Uterus (tissue), 4 donors: ENCODE results near the gene ADGRE1. TPM values are rescaled to one million over a fixed set of nuclear protein-coding genes. Genes with fewer than 3 reads are reported as not detected.

Experiments used
- DNase-seq, 2 donors: peaks; one replicate each; pipeline ENCODE4 v3.0.0-alpha.2; 2019 to 2020
- H3K27ac ChIP-seq, 2 donors: fragments of 200-600 bp; sonication (generic); 1 replicate in 1 of 2; 2 replicates in 1 of 2; pipeline ENCODE4 v1.5.1; 2016 to 2018
- H3K27me3 ChIP-seq, 2 donors: fragments of 200-600 bp; sonication (generic); one replicate each; pipeline ENCODE4 v1.5.1; 2018 to 2019; ENCODE audit warnings: control low read depth in 1 of 2
- H3K36me3 ChIP-seq, 2 donors: fragments of 200-600 bp; sonication (generic); one replicate each; pipeline ENCODE4 v1.5.1; 2019; ENCODE audit warnings: control low read depth in 1 of 2
- H3K4me1 ChIP-seq, 2 donors: fragments of 200-600 bp; sonication (generic); one replicate each; pipeline ENCODE4 v1.5.1; 2018 to 2019; ENCODE audit warnings: control low read depth in 1 of 2
- H3K4me3 ChIP-seq, 2 donors: fragments of 200-600 bp; sonication (generic); 1 replicate in 1 of 2; 2 replicates in 1 of 2; pipeline ENCODE4 v1.5.1; 2018 to 2019; ENCODE audit warnings: mild to moderate bottlenecking in 1 of 2
- H3K9me3 ChIP-seq, 2 donors: fragments of 200-600 bp; sonication (generic); one replicate each; pipeline ENCODE4 v1.5.1; 2019; ENCODE audit warnings: control low read depth in 1 of 2
- POLR2A ChIP-seq, 2 donors: fragments of 450-650 bp; IDR thresholded peaks; one replicate each; pipeline ENCODE4 v1.6.1; 2016; ENCODE audit warnings: antibody characterized with exemption in 2 of 2, mild to moderate bottlenecking in 1 of 2, moderate library complexity in 1 of 2
- intact Hi-C: fragments of 100-400 bp; cut with DNase I; formaldehyde crosslinking; loops from one replicate; pipeline ENCODE4 v1.15.1; 2023; ENCODE audit warnings: low total_unique reads
- total RNA-seq, 4 donors: library from RNA; depleted of rRNA in 3 of 4; stranded (reverse); fragments of >200 nt in 3 of 4; gene quantifications; one replicate each; pipeline versions ENCODE4 v1.1.0 to v1.2.4, GENCODE V29; 2014 to 2023
- TF ChIP-seq, protein P1 (sequence below), 4 experiments: fragments of 200-600 bp in 2 of 4; fragments of 450-650 bp in 2 of 4; sonication (generic) in 2 of 4; IDR thresholded peaks; one replicate each; pipeline ENCODE4 v1.5.1; 2016 to 2019; ENCODE audit warnings: antibody characterized with exemption in 4 of 4, mild to moderate bottlenecking in 2 of 4, moderate library complexity in 1 of 4
- donor health status: DM: yes; HTN: yes; CAD: no.

ADGRE1 gene
- total RNA-seq, 4 donors from 2014 or later = 0.21 to 1.0 TPM; not detected in 2

DNA sequence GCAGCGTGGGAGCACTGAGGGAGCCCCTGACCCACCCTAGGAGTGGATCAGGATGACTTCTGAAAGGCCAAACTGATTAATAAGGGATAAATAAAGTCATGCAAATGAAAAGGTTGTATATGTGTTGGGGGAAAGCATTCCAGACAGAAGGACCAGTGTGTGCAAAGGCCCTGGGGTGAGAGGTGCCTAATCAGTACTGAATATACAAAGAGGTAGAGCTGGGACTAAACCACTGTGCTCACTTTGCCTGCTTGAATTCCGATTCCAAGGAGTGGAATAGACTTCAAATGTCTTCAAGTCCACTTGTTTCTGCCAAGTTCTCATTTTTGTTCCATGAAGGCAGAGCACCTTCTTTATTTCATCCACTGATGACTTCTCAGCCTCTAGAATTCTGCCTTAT, 32.6 kb upstream of the ADGRE1 start:
- no peaks in the 10 kb centered on the region for H3K4me1 ChIP-seq

GRCh38 chr19:6856749-6857372, 30.5 kb upstream of the ADGRE1 start:
- no peaks in the 10 kb centered on the region for H3K36me3 ChIP-seq
- no peak for DNase-seq
- no peaks in the 10 kb centered on the region for H3K9me3 ChIP-seq
- H3K27me3 ChIP-seq = no peaks in the 10 kb centered on the region
- intact Hi-C loops = no loop called here
- H3K4me1 ChIP-seq = no peaks in the 10 kb centered on the region
- H3K27ac ChIP-seq = no peak overlapping the region
- no peak overlapping the region for H3K4me3 ChIP-seq
- TF ChIP-seq, protein P1, sequence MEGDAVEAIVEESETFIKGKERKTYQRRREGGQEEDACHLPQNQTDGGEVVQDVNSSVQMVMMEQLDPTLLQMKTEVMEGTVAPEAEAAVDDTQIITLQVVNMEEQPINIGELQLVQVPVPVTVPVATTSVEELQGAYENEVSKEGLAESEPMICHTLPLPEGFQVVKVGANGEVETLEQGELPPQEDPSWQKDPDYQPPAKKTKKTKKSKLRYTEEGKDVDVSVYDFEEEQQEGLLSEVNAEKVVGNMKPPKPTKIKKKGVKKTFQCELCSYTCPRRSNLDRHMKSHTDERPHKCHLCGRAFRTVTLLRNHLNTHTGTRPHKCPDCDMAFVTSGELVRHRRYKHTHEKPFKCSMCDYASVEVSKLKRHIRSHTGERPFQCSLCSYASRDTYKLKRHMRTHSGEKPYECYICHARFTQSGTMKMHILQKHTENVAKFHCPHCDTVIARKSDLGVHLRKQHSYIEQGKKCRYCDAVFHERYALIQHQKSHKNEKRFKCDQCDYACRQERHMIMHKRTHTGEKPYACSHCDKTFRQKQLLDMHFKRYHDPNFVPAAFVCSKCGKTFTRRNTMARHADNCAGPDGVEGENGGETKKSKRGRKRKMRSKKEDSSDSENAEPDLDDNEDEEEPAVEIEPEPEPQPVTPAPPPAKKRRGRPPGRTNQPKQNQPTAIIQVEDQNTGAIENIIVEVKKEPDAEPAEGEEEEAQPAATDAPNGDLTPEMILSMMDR (IDR thresholded peaks at IDR 0.05) = no peak
- no peak for TF ChIP-seq POLR2A (IDR thresholded peaks at IDR 0.05)

More for the DNA sequence above, 32.6 kb upstream of the ADGRE1 start:
- Histone ChIP-seq H3K27ac (no peak overlapping the region), H3K9me3 (no peaks in the 10 kb centered on the region), H3K4me3 (no peak overlapping the region), H3K27me3 (no peaks in the 10 kb centered on the region), H3K36me3 (no peaks in the 10 kb centered on the region)
- no peak for TF ChIP-seq POLR2A (IDR thresholded peaks at IDR 0.05)
- TF ChIP-seq, protein P1 (IDR thresholded peaks at IDR 0.05) = no peak
- intact Hi-C loops = no loop called here
- DNase-seq = no peak

- Histone ChIP-seq H3K27ac (no peak overlapping the region), H3K4me3 (no peak overlapping the region), H3K27me3 (no peaks in the 10 kb centered on the region), H3K9me3 (no peaks in the 10 kb centered on the region), H3K36me3 (no peaks in the 10 kb centered on the region), H3K4me1 (no peaks in the 10 kb centered on the region)
- TF ChIP-seq, protein P1 (IDR thresholded peaks at IDR 0.05) = no peak
- TF ChIP-seq POLR2A (IDR thresholded peaks at IDR 0.05) = no peak
- DNase-seq = no peak
- intact Hi-C loops = no loop called here
Measured at GRCh38 chr19:6861683-6862286, 25.6 kb upstream of the ADGRE1 start.

GRCh38 chr19:6862673-6863078, 24.7 kb upstream of the ADGRE1 start:
- Histone ChIP-seq H3K27me3 (no peaks in the 10 kb centered on the region), H3K9me3 (no peaks in the 10 kb centered on the region), H3K27ac (no peak overlapping the region), H3K36me3 (no peaks in the 10 kb centered on the region), H3K4me1 (no peaks in the 10 kb centered on the region), H3K4me3 (no peak overlapping the region)
- peak; percentile 46 to 59 for DNase-seq
- intact Hi-C loops = no loop called here
- TF ChIP-seq POLR2A (IDR thresholded peaks at IDR 0.05) = no peak
- TF ChIP-seq, protein P1 (IDR thresholded peaks at IDR 0.05) = peak; percentile 52 to 77 (median 66)

- H3K27ac ChIP-seq = no peak overlapping the region
- no peaks in the 10 kb centered on the region for H3K27me3 ChIP-seq
- intact Hi-C loops = no loop called here
- H3K9me3 ChIP-seq = no peaks in the 10 kb centered on the region
- no peak overlapping the region for H3K4me3 ChIP-seq
- H3K36me3 ChIP-seq = no peaks in the 10 kb centered on the region
- no peaks in the 10 kb centered on the region for H3K4me1 ChIP-seq
- TF ChIP-seq POLR2A (IDR thresholded peaks at IDR 0.05) = no peak
- TF ChIP-seq, protein P1 (IDR thresholded peaks at IDR 0.05) = no peak
- DNase-seq = no peak
Measured at GRCh38 chr19:6864325-6864940, 22.9 kb upstream of the ADGRE1 start.
